HEK293 (cell line): ENCODE measurements around the gene PIGBOS1.

Experiments used
- HOXD13 ChIP-seq: sonication (generic); formaldehyde crosslinking; IDR thresholded peaks from 2 replicates; pipeline ENCODE4 v1.8.0; 2022; ENCODE audit warnings: missing genetic modification reagents, borderline replicate concordance
- KLF8 ChIP-seq: fragments of 450-650 bp; formaldehyde crosslinking; IDR thresholded peaks from 2 replicates; pipeline ENCODE4 v1.5.1; 2016; ENCODE audit warnings: missing biosample characterization, missing genetic modification characterization
- PRDM2 ChIP-seq: fragments of 450-650 bp; formaldehyde crosslinking; IDR thresholded peaks from 2 replicates; pipeline ENCODE4 v1.5.1; 2016; ENCODE audit warnings: missing biosample characterization, missing genetic modification characterization, borderline replicate concordance
- TRIM28 ChIP-seq: IDR thresholded peaks from 2 replicates; pipeline ENCODE4 v1.6.1; 2011; ENCODE audit warnings: low read length, control low read depth, borderline replicate concordance
- TSHZ1 ChIP-seq: fragments of 450-650 bp; formaldehyde crosslinking; IDR thresholded peaks from 2 replicates; pipeline ENCODE4 v1.5.1; 2016; ENCODE audit warnings: missing biosample characterization, missing genetic modification characterization, borderline replicate concordance
- ZBTB20 ChIP-seq: fragments of 450-650 bp; formaldehyde crosslinking; IDR thresholded peaks from 2 replicates; pipeline ENCODE4 v1.5.1; 2016; ENCODE audit warnings: missing biosample characterization, missing genetic modification characterization
- ZNF133 ChIP-seq: fragments of 450-650 bp; formaldehyde crosslinking; IDR thresholded peaks from 2 replicates; pipeline ENCODE4 v1.5.1; 2016; ENCODE audit warnings: missing biosample characterization, missing genetic modification characterization
- ZNF157 ChIP-seq: fragments of 450-650 bp; formaldehyde crosslinking; IDR thresholded peaks from 2 replicates; pipeline ENCODE4 v1.5.1; 2016; ENCODE audit warnings: missing biosample characterization, missing genetic modification characterization
- ZNF2 ChIP-seq: fragments of 450-650 bp; formaldehyde crosslinking; IDR thresholded peaks from 2 replicates; pipeline ENCODE4 v1.5.1; 2016; ENCODE audit warnings: missing biosample characterization, missing genetic modification characterization
- ZNF202 ChIP-seq: fragments of 450-650 bp; formaldehyde crosslinking; IDR thresholded peaks from 2 replicates; pipeline ENCODE4 v1.5.1; 2016; ENCODE audit warnings: missing biosample characterization, missing genetic modification characterization, borderline replicate concordance
- ZNF211 ChIP-seq: fragments of 450-650 bp; formaldehyde crosslinking; IDR thresholded peaks from 2 replicates; pipeline ENCODE4 v1.5.1; 2016; ENCODE audit warnings: low read depth, missing biosample characterization, missing genetic modification characterization
- ZNF266 ChIP-seq: fragments of 450-650 bp; formaldehyde crosslinking; IDR thresholded peaks from 2 replicates; pipeline ENCODE4 v1.5.1; 2016; ENCODE audit warnings: missing biosample characterization, missing genetic modification characterization, low read depth
- ZNF280C ChIP-seq: fragments of 450-650 bp; formaldehyde crosslinking; IDR thresholded peaks from 2 replicates; pipeline ENCODE4 v1.5.1; 2016; ENCODE audit warnings: missing biosample characterization, missing genetic modification characterization
- ZNF302 ChIP-seq: fragments of 450-650 bp; formaldehyde crosslinking; IDR thresholded peaks from 2 replicates; pipeline ENCODE4 v1.5.1; 2016; ENCODE audit warnings: missing biosample characterization, missing genetic modification characterization, low read depth
- ZNF335 ChIP-seq: fragments of 450-650 bp; formaldehyde crosslinking; conservative IDR thresholded peaks from 2 replicates; pipeline ENCODE4 v1.5.1; 2016; ENCODE audit warnings: missing biosample characterization, missing genetic modification characterization
- ZNF37A ChIP-seq: fragments of 450-650 bp; IDR thresholded peaks from 2 replicates; pipeline ENCODE4 v1.5.1; 2018; ENCODE audit warnings: missing biosample characterization, missing genetic modification characterization
- ZNF391 ChIP-seq: fragments of 450-650 bp; formaldehyde crosslinking; IDR thresholded peaks from 2 replicates; pipeline ENCODE4 v1.5.1; 2016; ENCODE audit warnings: low read depth, missing biosample characterization, missing genetic modification characterization, borderline replicate concordance
- ZNF48 ChIP-seq: fragments of 450-650 bp; formaldehyde crosslinking; IDR thresholded peaks from 2 replicates; pipeline ENCODE4 v1.5.1; 2016; ENCODE audit warnings: missing biosample characterization, missing genetic modification characterization
- ZNF530 ChIP-seq: fragments of 450-650 bp; formaldehyde crosslinking; IDR thresholded peaks from 2 replicates; pipeline ENCODE4 v1.5.1; 2016; ENCODE audit warnings: low read depth, missing biosample characterization, missing genetic modification characterization
- ZNF549 ChIP-seq: fragments of 450-650 bp; IDR thresholded peaks from 2 replicates; pipeline ENCODE4 v1.5.1; 2018; ENCODE audit warnings: missing biosample characterization, missing genetic modification characterization, mild to moderate bottlenecking, inconsistent platforms, moderate library complexity
- ZNF555 ChIP-seq: fragments of 450-650 bp; formaldehyde crosslinking; conservative IDR thresholded peaks from 2 replicates; pipeline ENCODE4 v1.5.1; 2017; ENCODE audit warnings: missing biosample characterization, mild to moderate bottlenecking, missing genetic modification characterization, inconsistent platforms
- ZNF580 ChIP-seq: fragments of 450-650 bp; formaldehyde crosslinking; IDR thresholded peaks from 2 replicates; pipeline ENCODE4 v1.5.1; 2016; ENCODE audit warnings: missing biosample characterization, missing genetic modification characterization
- ZNF600 ChIP-seq: fragments of 450-650 bp; formaldehyde crosslinking; IDR thresholded peaks from 2 replicates; pipeline ENCODE4 v1.5.1; 2016; ENCODE audit warnings: missing biosample characterization, missing genetic modification characterization
- ZNF624 ChIP-seq: fragments of 450-650 bp; formaldehyde crosslinking; IDR thresholded peaks from 2 replicates; pipeline ENCODE4 v1.5.1; 2017; ENCODE audit warnings: missing biosample characterization, missing genetic modification characterization
- ZNF654 ChIP-seq: fragments of 450-650 bp; formaldehyde crosslinking; IDR thresholded peaks from 2 replicates; pipeline ENCODE4 v1.5.1; 2016; ENCODE audit warnings: low read depth, missing biosample characterization, missing genetic modification characterization
- ZNF704 ChIP-seq: fragments of 450-650 bp; formaldehyde crosslinking; IDR thresholded peaks from 2 replicates; pipeline ENCODE4 v1.5.1; 2016; ENCODE audit warnings: missing biosample characterization, missing genetic modification characterization
- ZNF707 ChIP-seq: fragments of 450-650 bp; formaldehyde crosslinking; IDR thresholded peaks from 2 replicates; pipeline ENCODE4 v1.5.1; 2016; ENCODE audit warnings: missing biosample characterization, missing genetic modification characterization
- ZXDB ChIP-seq: fragments of 450-650 bp; formaldehyde crosslinking; IDR thresholded peaks from 2 replicates; pipeline ENCODE4 v1.5.1; 2016; ENCODE audit warnings: missing biosample characterization, missing genetic modification characterization

Gene PIGBOS1

GRCh38 chr15:55289746-55290527 is 29.0 kb downstream of the PIGBOS1 start, which contains the start of gene RAB27A (continued):
- TF ChIP-seq ZNF549 (tag by site-specific recombination) = no peak
- TF ChIP-seq ZXDB (tag by site-specific recombination) = peak; percentile 68; the same call in 1 of the 2 replicates
- TF ChIP-seq ZNF133 (tag by site-specific recombination) = no peak
- no peak for TF ChIP-seq HOXD13
- TF ChIP-seq ZNF302 = no peak
- no peak for TF ChIP-seq ZNF157 (tag by site-specific recombination)
- TF ChIP-seq ZNF624 = no peak
- TF ChIP-seq TRIM28 = no peak
- TF ChIP-seq ZNF600 (tag by site-specific recombination) = peak; percentile 27; the same call in 1 of the 2 replicates
- TF ChIP-seq ZNF37A (tag by site-specific recombination) = no peak
- TF ChIP-seq ZNF211 (tag by site-specific recombination) = no peak
- TF ChIP-seq ZNF280C = no peak
- TF ChIP-seq KLF8 = no peak
- no peak for TF ChIP-seq ZBTB20 (tag by site-specific recombination)
- no peak for TF ChIP-seq ZNF391 (tag by site-specific recombination)
- TF ChIP-seq ZNF266 (tag by site-specific recombination) = no peak
- TF ChIP-seq ZNF530 (tag by site-specific recombination) = no peak
- TF ChIP-seq TSHZ1 (tag by site-specific recombination) = no peak
- TF ChIP-seq ZNF335 = peak; percentile 67
- TF ChIP-seq ZNF707 = no peak
- no peak for TF ChIP-seq PRDM2 (tag by site-specific recombination)
- TF ChIP-seq ZNF580 (tag by site-specific recombination) = no peak
- no peak for TF ChIP-seq ZNF654 (tag by site-specific recombination)
- no peak for TF ChIP-seq ZNF48 (tag by site-specific recombination)
- TF ChIP-seq ZNF704 (tag by site-specific recombination) = no peak
- TF ChIP-seq ZNF2 (tag by site-specific recombination) = no peak
- no peak for TF ChIP-seq ZNF202 (tag by site-specific recombination)
- TF ChIP-seq ZNF555 (tag by site-specific recombination) = no peak
